Activated CD8-positive, alpha-beta T cell treated with anti-CD3 and anti-CD28 coated beads, Interleukin-2, amount 10 ng/mL, durations not matched to agents 7 days and 5 days (primary cell): ENCODE measurements around the gene PCSK4. TPM values are rescaled to one million over a fixed set of nuclear protein-coding genes. Genes with fewer than 3 reads are reported as not detected.

ENCODE experiments used
- ATAC-seq: fragments of 150-1000 bp; cut with Tn5 transposase; one replicate; pipeline ENCODE4 v1.10.0; 2021; ENCODE audit warnings: moderate library complexity
- CTCF ChIA-PET: fragments of 350-600 bp; sonication (Branson Sonifier 250); formaldehyde crosslinking; loops from one replicate; lab custom pipeline; 2021; ENCODE audit warnings: antibody characterized with exemption; lab: Charles Lee
- POLR2A ChIA-PET: fragments of 350-600 bp; sonication (Branson Sonifier 250); formaldehyde crosslinking; loops from one replicate; lab custom pipeline; 2021; ENCODE audit warnings: antibody characterized with exemption; lab: Charles Lee
- DNase-seq: peaks from one replicate; pipeline ENCODE4 v3.0.0-alpha.2; 2020
- H3K27ac Mint-ChIP-seq: one replicate; pipeline ENCODE4 v1.8.0; 2021; ENCODE audit warnings: mild to moderate bottlenecking, mixed read lengths
- H3K27me3 Mint-ChIP-seq: one replicate; pipeline ENCODE4 v1.8.0; 2021; ENCODE audit warnings: low read depth, mixed read lengths
- H3K36me3 Mint-ChIP-seq: one replicate; pipeline ENCODE4 v1.8.0; 2021; ENCODE audit warnings: low read depth, mixed read lengths
- H3K4me1 Mint-ChIP-seq: one replicate; pipeline ENCODE4 v1.8.0; 2021; ENCODE audit warnings: low read depth, mixed read lengths
- H3K4me3 Mint-ChIP-seq: one replicate; pipeline ENCODE4 v1.8.0; 2021; ENCODE audit warnings: mild to moderate bottlenecking, mixed read lengths
- H3K9me3 Mint-ChIP-seq: one replicate; pipeline ENCODE4 v1.8.0; 2022; ENCODE audit warnings: mixed read lengths; ENCODE audit not compliant: insufficient read depth
- total RNA-seq, 2 experiments: library from RNA; stranded (reverse); gene quantifications; one replicate each; pipeline ENCODE4 v1.2.3, GENCODE V29; 2021

PCSK4 gene
- total RNA-seq, 2 experiments from 2014 or later = 3.4 to 4.1 TPM

- CTCF ChIA-PET = no interaction called here
- no peak for ATAC-seq
- H3K9me3 Mint-ChIP-seq = no peaks in the 10 kb centered on the region
- no peak for DNase-seq
- POLR2A ChIA-PET = interaction anchor here (0.6 kb wide), 1 partner anchor 19 kb away, joined by 3 read pairs; no protein-coding TSS in a partner anchor
- no peak overlapping the region for H3K4me3 Mint-ChIP-seq
- no peak overlapping the region for H3K27ac Mint-ChIP-seq
- H3K36me3 Mint-ChIP-seq = peaks cover 3% of the 10 kb centered on the region
- H3K4me1 Mint-ChIP-seq = peaks cover 21% of the 10 kb centered on the region
- H3K27me3 Mint-ChIP-seq = peaks cover 65% of the 10 kb centered on the region
Observed at GRCh38 chr19:1451916-1452801, 38.0 kb downstream of the PCSK4 start.

- DNase-seq (no peak), ATAC-seq (no peak)
- ChIA-PET POLR2A (interaction anchor here (0.6 kb wide), 1 partner anchor 722 kb away, joined by 4 read pairs; no protein-coding TSS in a partner anchor), CTCF (no interaction called here)
- Mint-ChIP-seq H3K4me1 (peaks cover 24% of the 10 kb centered on the region), H3K27me3 (peaks cover 68% of the 10 kb centered on the region), H3K4me3 (no peak overlapping the region), H3K9me3 (no peaks in the 10 kb centered on the region), H3K36me3 (peaks cover 3% of the 10 kb centered on the region), H3K27ac (no peak overlapping the region)
Observed at GRCh38 chr19:1450735-1451731, 39.1 kb downstream of the PCSK4 start.

GRCh38 chr19:1449467-1450442, 40.4 kb downstream of the PCSK4 start, which contains the start of gene APC2:
Gene APC2, plus strand, starts transcription at chr19:1450121. Its CDS starts 2,881 bp downstream, at chr19:1453002.
- ATAC-seq (peak; percentile 17), DNase-seq (no peak)
- Mint-ChIP-seq H3K4me1 (peaks cover 23% of the 10 kb centered on the region), H3K27me3 (peaks cover 61% of the 10 kb centered on the region), H3K9me3 (no peaks in the 10 kb centered on the region), H3K27ac (no peak within 1 kb of the TSS), H3K4me3 (no peak within 1 kb of the TSS), H3K36me3 (peaks cover 3% of the 10 kb centered on the region)
- POLR2A ChIA-PET = interaction anchor here (1.3 kb wide), 1 partner anchor 9 kb away, joined by 4 read pairs; no protein-coding TSS in a partner anchor
- CTCF ChIA-PET = no interaction called here

- Mint-ChIP-seq H3K36me3 (peaks cover 3% of the 10 kb centered on the region), H3K4me1 (peaks cover 29% of the 10 kb centered on the region), H3K27ac (no peak overlapping the region), H3K9me3 (no peaks in the 10 kb centered on the region), H3K27me3 (peaks cover 53% of the 10 kb centered on the region), H3K4me3 (no peak overlapping the region)
- DNase-seq (no peak), ATAC-seq (no peak)
- ChIA-PET POLR2A (no interaction called here), CTCF (no interaction called here)
Observed at GRCh38 chr19:1447944-1448343, 42.2 kb downstream of the PCSK4 start.

GRCh38 chr19:1447504-1447903, 42.6 kb downstream of the PCSK4 start:
- no peak overlapping the region for H3K27ac Mint-ChIP-seq
- H3K9me3 Mint-ChIP-seq = no peaks in the 10 kb centered on the region
- no peak overlapping the region for H3K4me3 Mint-ChIP-seq
- ChIA-PET POLR2A (interaction anchor here (0.6 kb wide), 1 partner anchor 18 kb away, joined by 3 read pairs; no protein-coding TSS in a partner anchor), CTCF (no interaction called here)
- H3K4me1 Mint-ChIP-seq = peaks cover 32% of the 10 kb centered on the region
- peaks cover 48% of the 10 kb centered on the region for H3K27me3 Mint-ChIP-seq
- ATAC-seq (no peak), DNase-seq (no peak)
- H3K36me3 Mint-ChIP-seq = peaks cover 6% of the 10 kb centered on the region

- no peak overlapping the region for H3K27ac Mint-ChIP-seq
- no peaks in the 10 kb centered on the region for H3K9me3 Mint-ChIP-seq
- peaks cover 44% of the 10 kb centered on the region for H3K27me3 Mint-ChIP-seq
- POLR2A ChIA-PET = interaction anchor here (0.6 kb wide), 1 partner anchor 19 kb away, joined by 3 read pairs; no protein-coding TSS in a partner anchor
- DNase-seq (peak; percentile 53), ATAC-seq (no peak)
- H3K4me3 Mint-ChIP-seq = no peak overlapping the region
- CTCF ChIA-PET = no interaction called here
- H3K36me3 Mint-ChIP-seq = peaks cover 12% of the 10 kb centered on the region
- H3K4me1 Mint-ChIP-seq = peaks cover 34% of the 10 kb centered on the region
Observed at GRCh38 chr19:1446713-1447481, 43.3 kb downstream of the PCSK4 start.

- H3K36me3 Mint-ChIP-seq = peaks cover 19% of the 10 kb centered on the region
- no peak for DNase-seq
- H3K4me3 Mint-ChIP-seq = no peak overlapping the region
Observed at GRCh38 chr19:1445932-1446712, 44.0 kb downstream of the PCSK4 start.

GRCh38 chr19:1445185-1445931, 44.8 kb downstream of the PCSK4 start:
- ChIA-PET CTCF (interaction anchor here (0.8 to 1.8 kb wide), 9 partner anchors 8 to 130 kb away, joined by 3 to 10 read pairs (median 4); partner anchors contain the start of gene REEP6), POLR2A (interaction anchor here (1.0 to 1.6 kb wide), 2 partner anchors 21 to 176 kb away, joined by 3 to 6 read pairs; partner anchors contain the start of gene CIRBP)
- H3K4me1 Mint-ChIP-seq = peaks cover 40% of the 10 kb centered on the region
- peaks cover 30% of the 10 kb centered on the region for H3K27me3 Mint-ChIP-seq
- DNase-seq (peak; percentile 84), ATAC-seq (peak; percentile 88)
- no peaks in the 10 kb centered on the region for H3K9me3 Mint-ChIP-seq
- peak overlapping the region; percentile 73 for H3K4me3 Mint-ChIP-seq
- H3K36me3 Mint-ChIP-seq = peaks cover 27% of the 10 kb centered on the region
- H3K27ac Mint-ChIP-seq = peak overlapping the region; percentile 72

More at GRCh38 chr19:1445932-1446712, 44.0 kb downstream of the PCSK4 start:
- CTCF ChIA-PET = interaction anchor here (1.2 to 1.8 kb wide), 3 partner anchors 9 to 25 kb away, joined by 3 to 8 read pairs (median 4); no protein-coding TSS in a partner anchor
- Mint-ChIP-seq H3K27ac (no peak overlapping the region), H3K27me3 (peaks cover 38% of the 10 kb centered on the region), H3K4me1 (peaks cover 37% of the 10 kb centered on the region), H3K9me3 (no peaks in the 10 kb centered on the region)
- POLR2A ChIA-PET = no interaction called here
- ATAC-seq = no peak
